ENCODE measurements around the gene SNX19.

DNA sequence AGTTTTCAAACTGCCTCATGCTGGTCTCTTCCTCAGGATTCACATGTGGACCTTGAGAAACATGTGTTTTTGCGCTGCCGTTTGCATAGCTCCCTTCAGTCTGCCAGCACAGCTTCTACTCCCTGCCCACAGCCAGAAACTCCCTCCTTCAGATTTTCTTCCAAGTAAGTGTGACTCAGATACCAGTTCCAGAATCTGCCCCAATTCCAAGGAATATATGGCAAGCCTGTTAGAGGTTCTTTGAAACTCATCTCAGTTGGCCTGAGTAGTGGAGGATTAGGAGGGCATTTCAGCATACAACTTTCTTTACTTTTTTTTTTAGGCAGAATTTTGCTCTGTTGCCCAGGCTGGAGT is 67.1 kb downstream of the SNX19 start:
- TF ChIP-seq YY1 (IDR thresholded peaks at IDR 0.05; ENCODE audit: insufficient read depth, insufficient read length) (no peak), SUZ12 (IDR thresholded peaks at IDR 0.05; ENCODE audit: extremely low read depth, insufficient read depth, insufficient read length) (no peak), ZNF274 (IDR thresholded peaks at IDR 0.05; ENCODE audit: low read depth, low read length) (no peak)

Data from NT2/D1 (cell line).